Measurements from ENCODE around the gene RNF7.
"Not testable (repeated sequence)": the region's sequence is repeated elsewhere in the genome, so short reads cannot be mapped to it uniquely, and the experiment has no call there.

Gene RNF7

DNA sequence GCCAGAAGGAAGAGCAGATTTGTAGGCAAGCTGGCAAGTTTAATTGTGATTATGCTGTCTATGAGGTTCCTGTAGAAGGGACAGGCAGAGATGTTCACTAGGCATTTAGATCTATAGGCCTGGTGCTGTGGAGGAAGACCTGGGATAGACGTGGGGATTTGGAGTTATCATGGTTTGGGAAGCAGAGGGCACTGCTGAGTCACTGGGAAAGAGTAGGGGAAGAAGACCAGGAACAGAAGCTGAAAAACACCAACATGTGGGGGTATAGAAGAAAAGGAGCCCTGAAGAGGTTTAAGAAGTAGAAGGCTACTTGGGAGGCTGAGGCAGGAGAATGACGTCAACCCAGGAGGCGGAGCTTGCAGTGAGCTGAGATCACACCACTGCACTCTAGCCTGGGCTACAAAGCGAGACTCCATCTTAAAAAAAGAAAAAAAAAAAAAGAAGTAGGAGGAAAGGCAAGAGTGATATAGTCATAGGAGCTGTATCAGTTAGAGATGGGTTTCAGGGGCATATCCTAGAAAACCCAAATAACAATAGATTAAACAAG, 44.4 kb downstream of the RNF7 start:
- no peak for DNase-seq (ENCODE audit: low read depth)

DNA sequence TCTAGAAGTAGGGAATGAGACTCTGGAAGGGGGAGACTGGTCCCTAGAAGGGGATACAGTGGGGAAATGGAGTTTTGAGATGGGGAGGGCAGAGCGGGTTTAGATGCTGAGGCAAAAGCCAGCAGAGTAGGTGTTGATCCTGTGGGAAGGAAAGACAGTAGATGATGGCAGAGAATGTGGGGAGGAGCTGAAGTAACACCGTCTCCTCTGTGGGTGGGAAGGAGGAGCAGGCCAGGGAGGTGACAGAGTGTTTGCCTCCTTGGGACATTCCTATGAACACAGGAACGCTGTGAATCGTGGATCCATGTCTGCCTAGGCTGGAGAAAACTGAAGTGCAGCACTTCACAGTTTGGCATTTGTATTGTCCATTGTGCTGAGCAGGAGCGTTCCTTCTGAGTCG, 45.5 kb downstream of the RNF7 start:
- DNase-seq (ENCODE audit: low read depth), result no peak

DNA sequence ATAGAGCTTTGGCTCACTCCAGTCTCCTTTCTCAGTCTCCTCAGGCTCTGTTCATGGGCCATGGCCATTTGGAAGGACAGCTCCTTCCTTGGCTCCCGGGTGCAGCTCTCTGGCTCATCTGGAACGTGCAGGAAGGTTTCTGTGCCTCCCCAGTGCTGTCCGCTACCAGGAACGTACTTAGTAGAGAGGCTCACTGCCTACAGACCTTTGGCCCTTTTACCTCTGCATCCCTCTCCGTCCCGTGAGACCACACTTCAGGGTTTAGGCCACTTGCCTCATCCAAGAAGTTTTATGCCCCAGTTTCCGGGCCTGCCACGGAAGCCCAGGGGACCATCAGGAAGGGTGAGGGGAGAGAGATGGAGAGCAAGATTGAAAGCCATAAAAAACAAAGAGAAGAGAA, 46.0 kb downstream of the RNF7 start:
- DNase-seq (ENCODE audit: low read depth), result no peak

DNA sequence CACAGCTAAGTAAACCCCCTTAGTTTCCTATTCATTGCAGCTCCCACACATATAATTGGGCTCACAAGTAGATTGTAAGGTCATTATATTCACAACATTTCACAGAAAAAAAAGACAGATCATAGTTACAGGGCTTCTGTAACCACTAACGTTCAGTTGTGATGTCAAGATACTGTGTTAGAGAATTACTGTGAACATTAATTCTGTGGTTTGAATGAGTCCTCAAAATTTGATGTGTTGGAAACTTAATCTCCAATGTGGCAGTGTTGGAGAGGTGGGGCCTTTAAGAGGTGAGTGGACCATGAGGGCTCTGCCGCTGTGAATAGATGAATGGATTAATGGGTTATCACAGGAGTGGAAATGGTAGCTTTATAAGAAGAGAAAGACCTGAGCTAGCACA, 46.4 kb downstream of the RNF7 start:
- DNase-seq (ENCODE audit: low read depth), result no peak

DNA sequence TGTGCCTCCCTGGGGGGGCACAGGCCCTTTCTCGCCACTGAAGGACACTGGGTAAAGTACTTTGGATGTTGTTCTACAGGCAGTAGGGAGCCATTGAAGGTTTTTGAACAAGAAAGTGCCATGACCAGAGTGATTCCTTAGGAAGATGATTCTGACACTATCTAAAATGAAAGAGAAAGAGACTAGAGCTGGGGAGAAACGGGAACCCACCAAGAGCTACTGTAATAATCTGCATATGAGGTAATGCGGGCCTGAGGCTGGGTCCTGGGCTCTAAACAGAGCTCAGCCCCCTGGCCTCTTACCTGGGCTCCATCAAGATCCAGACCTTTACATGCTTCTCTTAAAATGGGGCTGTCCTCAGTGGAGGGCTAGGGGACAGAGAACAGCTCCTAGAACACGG, 50.1 kb downstream of the RNF7 start:
- no peak for DNase-seq (ENCODE audit: low read depth)

DNA sequence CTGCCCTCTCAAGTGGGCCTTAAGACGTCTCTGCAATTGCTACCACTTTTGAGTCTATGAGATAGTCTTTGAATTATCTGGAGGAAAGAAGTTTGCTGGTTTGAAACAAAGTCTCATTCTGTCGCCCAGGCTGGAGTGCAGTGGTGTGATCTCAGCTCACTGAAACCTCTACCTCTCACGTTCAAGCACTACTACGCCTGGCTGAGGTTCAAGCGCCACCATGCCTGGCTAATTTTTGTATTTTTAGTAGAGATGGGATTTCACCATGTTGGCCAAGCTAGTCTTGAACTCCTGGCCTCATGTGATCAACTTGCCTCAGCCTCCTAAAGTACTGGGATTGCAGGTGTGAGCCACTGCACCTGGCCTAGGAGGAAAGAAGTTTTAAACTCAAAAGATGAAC, 50.7 kb downstream of the RNF7 start:
- DNase-seq (ENCODE audit: low read depth), result not testable (repeated sequence)

DNA sequence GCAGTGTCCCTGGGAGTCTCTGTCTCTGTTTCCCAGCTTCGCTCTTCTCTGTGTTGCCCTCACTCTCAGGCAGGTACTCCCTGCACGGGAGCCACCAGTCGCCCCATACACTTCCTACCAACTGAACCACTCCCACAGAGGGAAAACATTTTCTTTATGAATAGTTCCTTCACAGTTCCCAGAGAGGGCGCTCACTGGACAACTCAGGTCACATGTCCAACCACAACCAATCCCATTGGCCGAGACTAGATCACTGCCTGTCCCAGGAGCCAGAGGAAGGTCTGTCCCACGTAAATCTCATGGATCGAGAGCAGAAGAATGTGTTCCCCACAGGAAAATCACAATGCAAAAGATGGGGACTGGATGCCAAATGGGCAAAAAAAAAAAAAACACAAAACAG, 51.2 kb downstream of the RNF7 start:
- no peak for DNase-seq (ENCODE audit: low read depth)

DNA sequence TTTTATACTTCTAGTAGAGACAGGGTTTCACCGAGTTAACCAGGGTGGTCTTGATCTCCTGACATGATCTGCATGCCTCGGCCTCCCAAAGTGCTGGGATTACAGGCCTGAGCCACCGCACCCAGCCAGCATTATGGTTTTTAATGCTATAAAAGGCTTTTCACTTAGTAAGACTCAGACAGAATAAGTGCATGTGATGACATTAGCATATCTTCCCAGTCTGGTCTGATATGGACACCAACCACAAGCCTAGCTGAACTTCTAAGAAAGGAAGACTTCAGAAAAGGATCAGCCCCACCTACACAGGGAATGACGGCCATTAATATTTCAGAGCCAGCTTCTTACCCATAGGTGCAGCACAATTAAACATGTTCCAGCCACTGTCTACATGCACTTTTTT, 52.1 kb downstream of the RNF7 start:
- no peak for DNase-seq (ENCODE audit: low read depth)

DNA sequence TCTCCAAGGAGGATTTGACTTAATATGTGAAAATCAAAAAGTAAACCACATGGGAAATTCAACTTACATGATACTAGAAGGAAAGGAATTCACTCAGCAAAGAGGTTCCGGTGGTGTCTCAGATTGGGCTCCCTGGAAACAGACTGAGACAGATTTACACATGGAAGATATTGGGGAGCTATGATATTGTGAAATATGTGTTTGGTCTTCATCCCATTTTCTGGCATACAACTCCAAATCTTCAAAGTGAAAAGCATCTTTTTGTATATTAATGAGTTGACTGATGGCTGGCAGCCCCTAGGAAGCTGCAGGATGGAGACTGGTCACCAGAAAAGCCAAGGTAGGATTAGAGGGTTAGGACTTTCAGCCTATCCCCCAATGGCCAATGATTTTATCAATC, 54.4 kb downstream of the RNF7 start:
- DNase-seq (ENCODE audit: low read depth), result no peak

DNA sequence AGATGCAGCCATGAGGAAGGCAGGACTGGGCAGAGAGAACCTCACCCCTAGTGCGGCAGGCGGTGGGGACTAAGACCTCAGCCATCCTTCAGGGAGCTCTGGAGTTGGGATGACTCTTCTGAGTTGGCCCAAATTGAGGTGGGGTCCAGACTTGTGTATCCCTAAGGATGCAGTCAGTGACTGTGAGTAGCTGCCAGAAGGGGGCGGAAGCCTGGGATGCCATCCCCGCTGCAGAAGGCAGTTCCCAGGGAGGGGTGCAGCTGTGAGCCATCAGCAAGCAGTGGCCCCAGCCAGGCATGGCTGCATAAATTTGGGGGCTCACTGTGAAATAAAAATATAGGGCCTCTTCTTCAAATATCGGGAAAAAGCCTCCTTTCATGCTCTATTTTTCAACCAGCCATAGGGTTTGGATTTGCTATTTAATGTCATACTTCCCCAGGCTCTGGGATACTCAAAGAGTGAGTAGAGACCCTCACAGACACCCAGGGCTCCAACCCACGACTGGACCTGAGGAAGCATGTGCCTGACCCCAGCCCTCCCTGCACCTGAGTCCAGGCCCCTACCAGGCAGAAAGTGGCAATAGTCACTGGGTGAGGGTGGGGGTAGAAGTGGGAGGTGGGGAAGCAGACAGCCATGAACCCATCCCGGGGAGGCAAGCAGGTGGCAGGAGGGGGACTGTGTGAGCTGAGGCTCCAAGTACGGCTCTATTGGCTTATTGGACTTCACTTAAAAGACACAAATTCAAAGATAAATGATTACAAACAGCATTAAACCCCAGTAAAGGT, 55.6 kb downstream of the RNF7 start:
- DNase-seq (ENCODE audit: low read depth), result no peak

DNA sequence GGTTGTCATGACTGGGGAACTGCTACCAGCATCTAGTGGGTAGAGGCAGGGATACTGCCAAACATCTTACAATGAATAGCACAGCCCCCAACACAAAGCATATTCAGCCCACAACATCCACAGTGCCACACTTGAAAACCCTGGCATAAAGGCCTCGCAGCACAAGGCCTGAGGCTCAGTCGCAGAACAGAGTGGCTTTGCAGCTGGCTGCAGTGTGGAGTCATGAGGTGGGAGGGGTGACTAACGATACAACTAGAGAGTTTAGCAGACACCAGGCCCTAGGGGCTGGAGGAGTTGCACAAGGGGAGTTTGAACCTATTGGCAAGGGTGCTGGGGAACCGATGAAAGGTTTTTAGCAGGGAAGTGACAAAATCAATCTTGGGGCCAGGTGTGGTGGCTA, 57.2 kb downstream of the RNF7 start:
- DNase-seq (ENCODE audit: low read depth), result no peak

DNA sequence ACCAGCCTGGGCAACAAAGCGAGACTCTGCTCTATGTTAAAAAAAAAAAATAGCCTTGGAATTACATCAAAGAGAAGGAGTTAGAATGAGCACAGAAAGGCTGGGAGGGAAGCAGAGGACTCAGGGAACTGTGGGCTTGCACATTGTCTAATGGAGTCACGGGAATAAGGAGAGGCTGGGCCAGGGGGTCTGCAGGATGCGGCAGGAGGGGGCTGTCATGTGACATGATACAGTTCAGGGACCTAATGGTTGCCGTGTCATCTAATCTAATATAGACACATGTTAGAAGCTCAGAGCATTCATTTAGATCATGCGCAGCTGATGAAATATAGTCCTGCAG, 57.6 kb downstream of the RNF7 start:
- DNase-seq (ENCODE audit: low read depth), result no peak

DNA sequence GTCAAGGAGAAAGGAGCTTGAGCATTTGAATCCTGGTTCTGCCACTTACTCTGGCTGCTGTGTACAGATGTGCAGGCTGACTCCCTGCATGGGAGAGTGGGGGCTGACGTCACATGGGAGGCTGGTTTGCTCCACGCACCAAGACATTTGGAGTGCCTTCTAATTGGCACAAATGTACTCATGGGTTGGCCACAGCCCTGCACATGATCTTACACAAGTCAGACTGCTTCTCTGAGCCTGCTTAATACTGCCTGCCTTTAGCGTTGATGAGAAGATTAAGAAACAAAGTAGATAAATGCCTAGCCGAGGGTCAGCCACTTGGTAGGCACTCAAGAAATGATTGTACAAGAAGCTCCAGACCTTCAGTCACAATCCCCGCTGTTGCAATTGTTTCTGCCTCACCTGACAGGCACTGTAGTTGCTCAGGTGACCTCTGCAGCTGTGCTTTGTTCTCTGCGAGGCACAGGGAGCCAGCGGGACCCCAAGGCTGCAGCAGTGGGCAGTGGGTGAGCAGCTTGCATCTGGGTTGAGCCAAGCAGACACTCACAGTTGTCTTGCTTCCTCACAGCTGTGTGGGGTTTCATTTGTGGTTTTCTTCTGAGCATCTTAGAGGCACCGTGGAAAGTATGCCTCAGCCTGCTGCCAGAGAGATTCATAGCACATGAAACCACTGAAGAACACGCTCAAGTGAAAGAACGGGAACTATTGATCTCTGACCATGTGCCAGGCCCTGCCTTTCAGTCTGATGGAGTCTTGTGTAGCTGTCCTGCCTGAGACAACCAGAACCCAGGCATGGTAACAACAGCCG, 58.2 kb downstream of the RNF7 start:
- peak; percentile 55 for DNase-seq (ENCODE audit: low read depth)
